AG09309 (cell line): ENCODE measurements around the gene JUND.

Experiments used
- DNase-seq: peaks from one replicate; pipeline ENCODE4 v3.0.0-alpha.2; 2010; ENCODE audit warnings: low read depth
- H3K4me3 ChIP-seq: 2 replicates; pipeline ENCODE4 v1.5.1; 2011; ENCODE audit warnings: mild to moderate bottlenecking, low read depth, low read length, moderate library complexity; ENCODE audit not compliant: control insufficient read depth
- TF ChIP-seq, protein P1 (sequence below): IDR thresholded peaks from 2 replicates; pipeline ENCODE4 v1.5.1; 2011; ENCODE audit warnings: mild to moderate bottlenecking, low read depth, low read length, inconsistent platforms; ENCODE audit not compliant: insufficient read depth, control insufficient read depth; ENCODE audit errors: missing control alignments

The JUND gene

DNA sequence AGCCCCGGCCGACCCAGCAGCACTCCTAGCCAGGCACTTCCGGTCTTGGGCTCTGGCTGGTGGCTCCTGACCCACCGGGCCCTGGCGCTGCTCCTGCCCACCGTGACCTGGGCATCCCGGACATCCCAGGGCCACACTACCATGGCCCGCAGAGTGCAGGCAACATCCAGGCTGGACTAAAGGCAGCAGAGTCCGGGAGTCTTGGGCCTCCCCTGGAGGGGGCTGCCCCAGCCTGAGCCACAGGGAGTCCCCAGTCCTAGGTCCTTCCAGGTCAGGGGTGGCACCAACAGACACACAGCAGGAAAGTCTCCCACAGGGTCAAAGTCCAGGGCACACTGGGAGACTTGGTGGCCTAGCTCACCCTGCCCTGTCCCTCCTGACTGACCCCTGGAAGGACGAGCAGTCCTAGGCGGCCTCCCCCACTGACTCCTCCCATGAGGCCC, 30.7 kb upstream of the JUND start:
- TF ChIP-seq, protein P1, sequence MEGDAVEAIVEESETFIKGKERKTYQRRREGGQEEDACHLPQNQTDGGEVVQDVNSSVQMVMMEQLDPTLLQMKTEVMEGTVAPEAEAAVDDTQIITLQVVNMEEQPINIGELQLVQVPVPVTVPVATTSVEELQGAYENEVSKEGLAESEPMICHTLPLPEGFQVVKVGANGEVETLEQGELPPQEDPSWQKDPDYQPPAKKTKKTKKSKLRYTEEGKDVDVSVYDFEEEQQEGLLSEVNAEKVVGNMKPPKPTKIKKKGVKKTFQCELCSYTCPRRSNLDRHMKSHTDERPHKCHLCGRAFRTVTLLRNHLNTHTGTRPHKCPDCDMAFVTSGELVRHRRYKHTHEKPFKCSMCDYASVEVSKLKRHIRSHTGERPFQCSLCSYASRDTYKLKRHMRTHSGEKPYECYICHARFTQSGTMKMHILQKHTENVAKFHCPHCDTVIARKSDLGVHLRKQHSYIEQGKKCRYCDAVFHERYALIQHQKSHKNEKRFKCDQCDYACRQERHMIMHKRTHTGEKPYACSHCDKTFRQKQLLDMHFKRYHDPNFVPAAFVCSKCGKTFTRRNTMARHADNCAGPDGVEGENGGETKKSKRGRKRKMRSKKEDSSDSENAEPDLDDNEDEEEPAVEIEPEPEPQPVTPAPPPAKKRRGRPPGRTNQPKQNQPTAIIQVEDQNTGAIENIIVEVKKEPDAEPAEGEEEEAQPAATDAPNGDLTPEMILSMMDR: no peak
- no peak for DNase-seq

DNA sequence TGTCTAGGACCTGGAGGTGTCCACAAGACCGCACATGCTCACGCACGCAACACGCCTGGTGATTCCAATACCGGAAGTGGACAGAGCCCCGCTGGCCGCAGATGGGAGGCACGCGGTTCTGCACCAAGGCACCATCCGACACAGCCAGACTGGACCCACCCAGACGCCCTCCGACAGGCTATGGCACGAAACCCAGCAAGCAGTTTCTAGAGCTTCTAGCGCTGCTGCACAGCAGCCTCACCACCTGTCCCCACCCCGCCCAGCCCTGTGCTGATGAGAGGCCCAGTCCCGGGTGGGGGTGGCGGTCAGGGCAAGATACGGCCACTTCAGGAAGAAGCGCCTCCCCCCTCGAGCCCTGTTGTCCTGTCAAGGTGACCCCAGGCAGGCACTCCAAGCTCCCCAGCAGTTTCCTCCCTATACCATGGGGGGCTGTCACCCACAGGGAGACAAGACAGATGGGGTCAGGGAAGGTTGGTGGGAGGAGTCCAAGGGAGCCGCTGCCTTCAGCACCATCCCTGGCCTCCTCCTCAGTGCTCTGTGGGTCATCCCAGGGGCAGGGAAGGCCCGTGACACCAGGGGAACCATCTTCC, 30.2 kb upstream of the JUND start:
- no peak overlapping the region for H3K4me3 ChIP-seq
- no peak for DNase-seq
- TF ChIP-seq, protein P1: no peak

More for the DNA sequence above, 30.7 kb upstream of the JUND start:
- H3K4me3 ChIP-seq: no peak overlapping the region

DNA sequence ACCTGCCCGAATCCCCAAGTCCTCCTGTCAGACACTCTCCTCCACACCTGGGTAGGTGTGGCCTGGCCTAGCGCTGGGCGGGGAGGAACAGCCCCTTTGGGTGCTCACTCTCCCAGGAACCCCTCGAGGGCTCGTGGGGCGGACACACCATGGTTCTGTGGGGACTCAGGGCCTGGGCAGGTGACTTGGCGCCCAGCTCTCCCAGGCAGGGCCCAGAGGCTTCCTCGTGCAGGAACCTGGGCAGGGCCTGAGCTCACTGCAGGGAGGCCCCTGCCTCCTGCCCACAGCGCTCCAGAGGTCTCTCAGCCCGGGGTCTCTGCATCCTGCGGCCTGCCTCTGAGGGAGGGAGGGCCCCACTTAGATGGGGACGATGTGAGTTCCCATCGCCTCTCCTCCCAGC, 29.5 kb upstream of the JUND start:
- no peak for DNase-seq
- no peak overlapping the region for H3K4me3 ChIP-seq
- TF ChIP-seq, protein P1: no peak

DNA sequence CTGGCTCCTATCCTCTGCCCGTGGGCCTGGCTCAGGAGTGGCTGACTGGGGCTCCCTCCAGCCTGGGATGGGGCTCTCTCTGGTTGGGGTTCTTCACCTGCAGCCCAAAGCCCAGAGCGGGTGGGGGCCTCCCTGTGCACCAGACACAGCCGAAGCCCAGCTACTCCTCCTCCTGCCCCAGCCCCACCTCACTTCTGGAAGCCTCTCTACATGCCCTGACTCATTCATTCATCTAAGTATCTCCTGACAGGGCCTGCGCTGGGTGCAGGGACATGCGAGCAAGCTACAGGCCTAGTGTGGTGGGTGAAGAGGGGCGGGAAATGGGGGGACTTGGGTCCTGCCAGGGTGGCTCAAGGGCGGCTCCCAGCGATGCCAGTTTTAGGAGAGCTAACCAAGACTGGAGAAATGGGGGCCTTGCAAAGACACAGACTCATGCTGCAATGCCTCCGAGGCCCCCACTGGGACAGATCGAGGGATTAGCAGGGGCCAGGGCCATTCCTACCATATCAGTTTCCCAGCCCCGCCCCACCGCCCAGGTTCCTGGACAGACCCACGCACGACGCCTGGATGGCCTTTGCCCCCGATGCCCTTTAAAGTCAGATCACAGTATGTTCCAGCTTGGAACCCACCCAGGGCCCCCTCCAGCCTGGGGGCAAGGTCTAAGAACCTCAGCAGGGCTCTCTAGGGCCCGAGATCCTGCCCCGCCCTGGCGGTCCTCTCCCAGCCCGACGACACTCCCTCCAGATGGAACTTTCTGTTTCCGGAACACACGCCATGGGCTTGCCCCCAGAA, 28.9 kb upstream of the JUND start:
- TF ChIP-seq, protein P1: no peak
- no peak for DNase-seq
- no peak overlapping the region for H3K4me3 ChIP-seq

DNA sequence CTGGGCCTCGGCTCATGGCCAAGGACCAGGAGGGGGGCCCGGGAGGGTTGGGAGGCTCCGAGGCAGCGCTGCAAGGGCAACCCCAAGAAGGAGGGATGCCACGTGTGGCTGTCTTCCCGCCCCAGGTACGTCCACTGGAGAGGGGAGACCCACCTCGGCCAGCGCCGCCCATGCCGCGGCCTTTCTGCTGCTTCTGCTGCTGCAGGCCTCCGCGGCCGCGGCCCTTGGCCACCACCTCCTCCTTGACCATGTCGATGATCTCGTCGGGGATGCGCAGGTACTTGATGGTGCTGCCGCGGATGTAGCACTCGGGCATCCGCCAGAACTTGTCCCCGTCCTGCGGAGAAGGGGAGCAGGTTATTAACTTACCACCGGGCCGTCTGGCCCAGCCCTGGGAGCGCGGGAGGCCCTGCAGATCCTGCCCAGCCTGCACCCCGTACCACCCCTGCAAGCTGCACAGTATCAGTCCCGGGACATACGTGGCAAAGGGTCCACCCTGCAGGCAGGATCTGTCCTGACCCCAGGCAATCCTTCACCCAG, 28.2 kb upstream of the JUND start:
- no peak for DNase-seq
- no peak overlapping the region for H3K4me3 ChIP-seq
- TF ChIP-seq, protein P1: no peak

DNA sequence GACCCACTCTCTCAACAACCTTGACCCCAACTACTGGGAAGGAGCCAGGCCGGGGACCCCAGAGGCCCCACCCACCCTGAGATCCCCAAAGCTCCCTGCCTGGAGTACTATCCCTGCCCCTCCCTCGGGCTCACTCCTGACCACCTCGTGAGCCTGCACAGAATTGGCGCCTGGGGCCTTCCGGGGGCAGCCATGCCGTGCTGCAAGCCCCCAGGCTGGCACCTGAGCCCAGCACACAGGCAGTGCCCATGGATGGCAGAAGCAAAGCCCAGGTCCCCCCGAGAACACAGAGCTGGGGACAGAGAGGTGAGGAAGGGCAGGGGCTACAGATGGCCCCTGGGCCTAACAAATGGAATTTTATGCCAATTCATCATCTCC, 27.5 kb upstream of the JUND start:
- DNase-seq: no peak
- H3K4me3 ChIP-seq: no peak overlapping the region
- TF ChIP-seq, protein P1: no peak
